ENCODE measurements around the gene TMEM270. TPM values are rescaled to one million over a fixed set of nuclear protein-coding genes. Genes with fewer than 3 reads are reported as not detected.

Gene TMEM270
- polyA plus RNA-seq, 1 donor from 2014 or later = not detected

GRCh38 chr7:73907554-73908122 lies 46.7 kb downstream of the TMEM270 start:
- Histone ChIP-seq H3K9ac (ENCODE audit: low read length) (no peak overlapping the region), H3K9me3 (ENCODE audit: low read length) (no peaks in the 10 kb centered on the region), H4K20me1 (ENCODE audit: insufficient read depth) (no peaks in the 10 kb centered on the region), H3K27me3 (ENCODE audit: insufficient read depth, low read depth, low read length) (no peaks in the 10 kb centered on the region), H3K36me3 (ENCODE audit: insufficient read depth, low read length) (no peaks in the 10 kb centered on the region), H2AFZ (ENCODE audit: low read depth, low read length) (no peak overlapping the region), H3K4me2 (ENCODE audit: low read length) (no peak overlapping the region), H3F3A (ENCODE audit: insufficient read depth, low read length, poor library complexity, severe bottlenecking) (no peaks in the 10 kb centered on the region), H3K27ac (ENCODE audit: low read length) (no peak overlapping the region), H3K4me3 (ENCODE audit: low read length) (no peak overlapping the region), H3K79me2 (replicated peaks; ENCODE audit: insufficient read depth, low read length) (no peaks in the 10 kb centered on the region), H3K9me2 (ENCODE audit: insufficient read depth, low read length) (no peaks in the 10 kb centered on the region)
- no peak for TF ChIP-seq EZH2 (IDR thresholded peaks at IDR 0.05; ENCODE audit: borderline replicate concordance, insufficient read depth, low read length, poor library complexity, severe bottlenecking)
- TF ChIP-seq MXI1 (conservative IDR thresholded peaks at IDR 0.05; ENCODE audit: poor library complexity, severe bottlenecking) = no peak
- no peak for TF ChIP-seq TAF1 (IDR thresholded peaks at IDR 0.05; ENCODE audit: low read depth)
- no peak for TF ChIP-seq RAD21 (conservative IDR thresholded peaks at IDR 0.05)
- no peak for TF ChIP-seq REST (IDR thresholded peaks at IDR 0.05; ENCODE audit: borderline replicate concordance)
- no peak for TF ChIP-seq EP300 (conservative IDR thresholded peaks at IDR 0.05; ENCODE audit: poor library complexity, severe bottlenecking)
- TF ChIP-seq POLR2AphosphoS5 (IDR thresholded peaks at IDR 0.05) = no peak
- TF ChIP-seq SMC3 (conservative IDR thresholded peaks at IDR 0.05; ENCODE audit: poor library complexity) = no peak
- no peak for TF ChIP-seq CTCF (IDR thresholded peaks at IDR 0.05; ENCODE audit: poor library complexity, severe bottlenecking)

GRCh38 chr7:73908123-73908611 lies 47.2 kb downstream of the TMEM270 start:
- Histone ChIP-seq H4K20me1 (ENCODE audit: insufficient read depth) (no peaks in the 10 kb centered on the region), H2AFZ (ENCODE audit: low read depth, low read length) (no peak overlapping the region), H3K4me3 (ENCODE audit: low read length) (no peak overlapping the region), H3K9me2 (ENCODE audit: insufficient read depth, low read length) (no peaks in the 10 kb centered on the region), H3F3A (ENCODE audit: insufficient read depth, low read length, poor library complexity, severe bottlenecking) (no peaks in the 10 kb centered on the region), H3K27me3 (ENCODE audit: insufficient read depth, low read depth, low read length) (no peaks in the 10 kb centered on the region), H3K9ac (ENCODE audit: low read length) (no peak overlapping the region), H3K27ac (ENCODE audit: low read length) (no peak overlapping the region), H3K36me3 (ENCODE audit: insufficient read depth, low read length) (no peaks in the 10 kb centered on the region), H3K9me3 (ENCODE audit: low read length) (no peaks in the 10 kb centered on the region), H3K79me2 (replicated peaks; ENCODE audit: insufficient read depth, low read length) (no peaks in the 10 kb centered on the region), H3K4me2 (ENCODE audit: low read length) (no peak overlapping the region)
- TF ChIP-seq EP300 (conservative IDR thresholded peaks at IDR 0.05; ENCODE audit: poor library complexity, severe bottlenecking) = no peak
- no peak for TF ChIP-seq TAF1 (IDR thresholded peaks at IDR 0.05; ENCODE audit: low read depth)
- no peak for TF ChIP-seq RAD21 (conservative IDR thresholded peaks at IDR 0.05)
- no peak for TF ChIP-seq REST (IDR thresholded peaks at IDR 0.05; ENCODE audit: borderline replicate concordance)
- TF ChIP-seq POLR2AphosphoS5 (IDR thresholded peaks at IDR 0.05) = no peak
- TF ChIP-seq SMC3 (conservative IDR thresholded peaks at IDR 0.05; ENCODE audit: poor library complexity) = no peak

Measured in neural cell (in vitro differentiated cells).